ENCODE measurements around the gene OGFOD3. TPM values are rescaled to one million over a fixed set of nuclear protein-coding genes. Genes with fewer than 3 reads are reported as not detected.

Gene OGFOD3
- total RNA-seq, 1 experiment from 2014 or later = 25.0 TPM

DNA sequence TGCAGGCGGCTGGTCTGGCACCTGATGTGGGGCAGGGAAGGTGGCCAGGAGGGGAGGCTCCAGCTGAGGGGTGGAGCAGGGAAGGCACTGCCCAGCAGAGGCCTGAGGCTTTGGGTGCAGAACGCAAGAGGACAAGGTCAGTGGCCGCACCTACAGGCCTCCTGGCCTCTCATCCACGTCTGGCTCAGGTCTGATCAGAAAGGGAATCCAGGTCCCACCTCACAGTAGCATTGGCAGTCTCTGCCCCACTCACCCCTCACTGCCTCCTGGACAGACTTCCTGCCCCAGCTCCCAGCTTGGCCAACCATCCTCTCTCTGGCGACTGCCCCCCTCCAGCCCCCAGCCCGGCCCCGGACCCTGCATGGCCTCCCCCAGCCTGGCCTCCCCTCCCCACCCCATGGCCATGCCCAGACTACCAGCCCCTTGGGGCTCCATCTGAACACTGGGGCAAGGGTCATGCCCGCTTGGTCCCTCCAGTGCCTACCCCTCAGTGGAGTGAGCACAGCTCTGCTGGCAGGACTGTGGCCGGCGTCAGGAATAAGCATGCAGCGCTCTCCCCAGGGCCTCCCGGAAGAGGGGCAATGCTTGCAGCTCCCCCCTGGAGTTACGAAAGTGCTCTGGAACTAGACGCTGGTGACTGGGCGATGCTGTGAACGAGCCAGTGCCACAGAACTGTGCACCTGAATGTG is 42.2 kb downstream of the OGFOD3 start:
- intact Hi-C loops (cut with micrococcal nuclease; ENCODE audit: unreplicated experiment) = no loop called here
- Histone ChIP-seq H3K27me3 (replicated peaks; ENCODE audit: insufficient read depth, low read depth, low read length, poor library complexity) (peaks cover 3% of the 10 kb centered on the region), H3K4me1 (ENCODE audit: insufficient read depth, low read length, poor library complexity, severe bottlenecking) (peaks cover 15% of the 10 kb centered on the region), H3K27ac (ENCODE audit: low read depth, low read length, poor library complexity, severe bottlenecking) (no peak overlapping the region), H3K9me3 (ENCODE audit: low read depth, low read length, poor library complexity, severe bottlenecking) (no peaks in the 10 kb centered on the region), H3K4me3 (ENCODE audit: low read depth, low read length, poor library complexity, severe bottlenecking) (no peak overlapping the region), H3K36me3 (ENCODE audit: insufficient read depth, low read length, poor library complexity, severe bottlenecking) (no peaks in the 10 kb centered on the region)
- POLR2A ChIA-PET (ENCODE audit: low non-redundant PET) = no interaction called here
- BruUV-seq (replicated peaks) = no TSS peak
- TF ChIP-seq, protein P1, sequence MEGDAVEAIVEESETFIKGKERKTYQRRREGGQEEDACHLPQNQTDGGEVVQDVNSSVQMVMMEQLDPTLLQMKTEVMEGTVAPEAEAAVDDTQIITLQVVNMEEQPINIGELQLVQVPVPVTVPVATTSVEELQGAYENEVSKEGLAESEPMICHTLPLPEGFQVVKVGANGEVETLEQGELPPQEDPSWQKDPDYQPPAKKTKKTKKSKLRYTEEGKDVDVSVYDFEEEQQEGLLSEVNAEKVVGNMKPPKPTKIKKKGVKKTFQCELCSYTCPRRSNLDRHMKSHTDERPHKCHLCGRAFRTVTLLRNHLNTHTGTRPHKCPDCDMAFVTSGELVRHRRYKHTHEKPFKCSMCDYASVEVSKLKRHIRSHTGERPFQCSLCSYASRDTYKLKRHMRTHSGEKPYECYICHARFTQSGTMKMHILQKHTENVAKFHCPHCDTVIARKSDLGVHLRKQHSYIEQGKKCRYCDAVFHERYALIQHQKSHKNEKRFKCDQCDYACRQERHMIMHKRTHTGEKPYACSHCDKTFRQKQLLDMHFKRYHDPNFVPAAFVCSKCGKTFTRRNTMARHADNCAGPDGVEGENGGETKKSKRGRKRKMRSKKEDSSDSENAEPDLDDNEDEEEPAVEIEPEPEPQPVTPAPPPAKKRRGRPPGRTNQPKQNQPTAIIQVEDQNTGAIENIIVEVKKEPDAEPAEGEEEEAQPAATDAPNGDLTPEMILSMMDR (conservative IDR thresholded peaks at IDR 0.05; ENCODE audit: low read depth, low read length) = no peak
- TF ChIP-seq EZH2 (IDR thresholded peaks at IDR 0.05; ENCODE audit: borderline replicate concordance, low read depth, low read length, poor library complexity, severe bottlenecking) = no peak
- CTCF ChIA-PET = no interaction called here
- DNase-seq (ENCODE audit: low spot score) = no peak

DNA sequence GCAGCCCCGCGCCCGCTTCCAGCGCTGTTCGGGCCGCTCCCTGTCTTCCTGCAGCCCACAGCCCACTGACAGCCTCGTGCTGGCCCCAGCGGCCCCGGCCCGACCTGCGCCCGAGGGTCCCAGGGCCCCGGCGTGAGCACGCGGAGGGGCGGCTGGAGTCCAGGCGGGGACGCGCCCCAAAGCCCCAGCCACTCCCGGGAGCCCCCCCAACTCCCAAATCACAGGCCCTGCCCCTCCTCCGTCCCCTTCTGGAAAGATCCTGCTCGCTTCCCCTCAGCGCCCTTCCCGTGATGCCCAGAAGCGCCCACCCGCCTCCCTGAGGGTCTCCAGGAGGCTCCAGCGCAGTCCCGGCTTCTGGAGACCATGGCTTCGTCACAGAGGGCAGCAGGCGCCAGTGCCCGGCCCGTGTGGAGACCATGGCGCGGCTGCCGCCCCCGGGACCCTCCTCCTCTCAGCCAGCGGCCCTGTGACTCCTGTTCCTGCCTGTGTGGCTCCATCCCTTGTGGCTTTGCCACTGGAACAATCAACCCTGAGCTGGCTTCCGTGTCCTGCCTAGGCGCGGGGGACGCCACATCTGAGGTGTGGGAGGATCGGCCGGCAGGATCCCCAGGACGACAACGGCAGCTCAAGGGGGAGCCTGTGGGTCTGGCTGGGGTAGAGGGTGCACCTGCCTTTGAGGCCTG is 42.9 kb downstream of the OGFOD3 start:
- Histone ChIP-seq H3K4me1 (ENCODE audit: insufficient read depth, low read length, poor library complexity, severe bottlenecking) (peaks cover 15% of the 10 kb centered on the region), H3K4me3 (ENCODE audit: low read depth, low read length, poor library complexity, severe bottlenecking) (no peak overlapping the region), H3K27me3 (replicated peaks; ENCODE audit: insufficient read depth, low read depth, low read length, poor library complexity) (peaks cover 4% of the 10 kb centered on the region), H3K27ac (ENCODE audit: low read depth, low read length, poor library complexity, severe bottlenecking) (no peak overlapping the region), H3K9me3 (ENCODE audit: low read depth, low read length, poor library complexity, severe bottlenecking) (no peaks in the 10 kb centered on the region), H3K36me3 (ENCODE audit: insufficient read depth, low read length, poor library complexity, severe bottlenecking) (no peaks in the 10 kb centered on the region)
- BruUV-seq (replicated peaks) = no TSS peak
- DNase-seq (ENCODE audit: low spot score) = no peak
- ChIA-PET CTCF (no interaction called here), POLR2A (ENCODE audit: low non-redundant PET) (no interaction called here)
- intact Hi-C loops (cut with micrococcal nuclease; ENCODE audit: unreplicated experiment) = no loop called here
- TF ChIP-seq EZH2 (IDR thresholded peaks at IDR 0.05; ENCODE audit: borderline replicate concordance, low read depth, low read length, poor library complexity, severe bottlenecking) = no peak
- TF ChIP-seq, protein P1 (conservative IDR thresholded peaks at IDR 0.05; ENCODE audit: low read depth, low read length) = no peak

DNA sequence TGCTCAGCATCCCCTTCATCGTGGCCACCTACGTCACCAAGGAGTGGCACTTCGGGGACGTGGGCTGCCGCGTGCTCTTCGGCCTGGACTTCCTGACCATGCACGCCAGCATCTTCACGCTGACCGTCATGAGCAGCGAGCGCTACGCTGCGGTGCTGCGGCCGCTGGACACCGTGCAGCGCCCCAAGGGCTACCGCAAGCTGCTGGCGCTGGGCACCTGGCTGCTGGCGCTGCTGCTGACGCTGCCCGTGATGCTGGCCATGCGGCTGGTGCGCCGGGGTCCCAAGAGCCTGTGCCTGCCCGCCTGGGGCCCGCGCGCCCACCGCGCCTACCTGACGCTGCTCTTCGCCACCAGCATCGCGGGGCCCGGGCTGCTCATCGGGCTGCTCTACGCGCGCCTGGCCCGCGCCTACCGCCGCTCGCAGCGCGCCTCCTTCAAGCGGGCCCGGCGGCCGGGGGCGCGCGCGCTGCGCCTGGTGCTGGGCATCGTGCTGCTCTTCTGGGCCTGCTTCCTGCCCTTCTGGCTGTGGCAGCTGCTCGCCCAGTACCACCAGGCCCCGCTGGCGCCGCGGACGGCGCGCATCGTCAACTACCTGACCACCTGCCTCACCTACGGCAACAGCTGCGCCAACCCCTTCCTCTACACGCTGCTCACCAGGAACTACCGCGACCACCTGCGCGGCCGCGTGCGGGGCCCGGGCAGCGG is 43.6 kb downstream of the OGFOD3 start:
- Histone ChIP-seq H3K27me3 (replicated peaks; ENCODE audit: insufficient read depth, low read depth, low read length, poor library complexity) (peaks cover 4% of the 10 kb centered on the region), H3K36me3 (ENCODE audit: insufficient read depth, low read length, poor library complexity, severe bottlenecking) (no peaks in the 10 kb centered on the region), H3K4me3 (ENCODE audit: low read depth, low read length, poor library complexity, severe bottlenecking) (no peak overlapping the region), H3K4me1 (ENCODE audit: insufficient read depth, low read length, poor library complexity, severe bottlenecking) (peaks cover 11% of the 10 kb centered on the region), H3K9me3 (ENCODE audit: low read depth, low read length, poor library complexity, severe bottlenecking) (no peaks in the 10 kb centered on the region), H3K27ac (ENCODE audit: low read depth, low read length, poor library complexity, severe bottlenecking) (no peak overlapping the region)
- DNase-seq (ENCODE audit: low spot score) = no peak
- BruUV-seq (replicated peaks) = no TSS peak
- ChIA-PET CTCF (no interaction called here), POLR2A (ENCODE audit: low non-redundant PET) (no interaction called here)
- TF ChIP-seq EZH2 (IDR thresholded peaks at IDR 0.05; ENCODE audit: borderline replicate concordance, low read depth, low read length, poor library complexity, severe bottlenecking) = no peak
- TF ChIP-seq, protein P1 (conservative IDR thresholded peaks at IDR 0.05; ENCODE audit: low read depth, low read length) = no peak
- intact Hi-C loops (cut with micrococcal nuclease; ENCODE audit: unreplicated experiment) = no loop called here

All from A673 (cell line).